WI38 (cell line): ENCODE data around the gene FAM234A.

Experiments
- H3K4me3 ChIP-seq: 2 replicates; pipeline ENCODE4 v1.5.1; 2011; ENCODE audit warnings: low read depth, mild to moderate bottlenecking, control low read depth, low read length
- CTCF ChIP-seq: IDR thresholded peaks from 2 replicates; pipeline ENCODE4 v1.5.1; 2012; ENCODE audit warnings: low read depth, mild to moderate bottlenecking, control low read depth, low read length

The FAM234A gene

GRCh38 chr16:262121-262745 is 27.6 kb downstream of the FAM234A start:
- H3K4me3 ChIP-seq: no peak overlapping the region
- TF ChIP-seq CTCF: no peak

DNA sequence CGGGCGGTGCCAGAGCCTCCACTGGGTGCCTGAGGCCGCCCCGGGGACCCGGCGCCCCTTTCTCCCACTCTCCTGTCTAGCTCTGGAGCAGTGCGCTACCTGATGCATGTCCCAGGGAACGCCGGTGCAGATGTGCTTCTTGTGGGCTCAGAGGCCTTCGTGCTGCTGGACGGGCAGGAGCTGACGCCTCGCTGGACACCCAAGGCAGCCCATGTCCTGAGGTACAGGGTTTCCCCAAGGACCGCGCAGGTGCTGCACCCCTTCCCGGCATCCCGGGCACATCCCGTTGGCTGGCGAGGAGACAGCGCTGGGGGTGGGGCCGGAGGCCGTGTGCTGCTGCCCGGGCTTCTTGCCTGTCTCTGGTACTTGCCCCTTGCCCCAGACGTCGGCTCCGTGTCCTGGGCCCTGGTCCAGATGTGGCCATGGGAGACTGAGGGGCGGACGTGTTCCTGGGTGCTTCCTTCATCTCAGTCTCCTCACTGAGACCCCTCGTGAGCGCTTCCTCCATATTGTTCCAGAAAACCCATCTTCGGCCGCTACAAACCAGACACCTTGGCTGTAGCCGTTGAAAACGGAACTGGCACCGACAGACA is 28.7 kb downstream of the FAM234A start:
- no peak for TF ChIP-seq CTCF
- no peak overlapping the region for H3K4me3 ChIP-seq

GRCh38 chr16:263944-264343 is 29.3 kb downstream of the FAM234A start:
- no peak for TF ChIP-seq CTCF

GRCh38 chr16:264440-264951 is 29.9 kb downstream of the FAM234A start:
- H3K4me3 ChIP-seq: no peak overlapping the region
- no peak for TF ChIP-seq CTCF

More at GRCh38 chr16:263944-264343, 29.3 kb downstream of the FAM234A start:
- no peak overlapping the region for H3K4me3 ChIP-seq

- TF ChIP-seq CTCF: no peak
Observed at GRCh38 chr16:265002-265529, 30.4 kb downstream of the FAM234A start.

GRCh38 chr16:265711-266110 is 31.1 kb downstream of the FAM234A start:
- H3K4me3 ChIP-seq: no peak overlapping the region
- TF ChIP-seq CTCF: no peak

More at GRCh38 chr16:265002-265529, 30.4 kb downstream of the FAM234A start:
- no peak overlapping the region for H3K4me3 ChIP-seq
